ENCODE measurements around the gene HSPB1. TPM values are rescaled to one million over a fixed set of nuclear protein-coding genes. Genes with fewer than 3 reads are reported as not detected.
"Not testable (repeated sequence)": the region's sequence is repeated elsewhere in the genome, so short reads cannot be mapped to it uniquely, and the experiment has no call there.

HSPB1 gene
- total RNA-seq, 1 experiment from 2014 or later = 422 TPM

- Histone ChIP-seq H3K27me3 (ENCODE audit: control insufficient read depth, insufficient read depth, low read length) (no peaks in the 10 kb centered on the region), H3K4me3 (ENCODE audit: low read depth in 2 of 2, low read length in 2 of 2) (no peak overlapping the region), H3K36me3 (ENCODE audit: control insufficient read depth, insufficient read depth, low read length) (peaks cover 4% of the 10 kb centered on the region; the same call in 1 of the 2 replicates), H3K4me1 (ENCODE audit: control insufficient read depth, insufficient read depth, low read length) (peaks cover 23% of the 10 kb centered on the region), H3K9me3 (ENCODE audit: control insufficient read depth, insufficient read depth, low read depth, low read length) (no peaks in the 10 kb centered on the region), H3K27ac (ENCODE audit: low read length) (peak overlapping the region; percentile 72; the same call in 1 of the 2 replicates)
- in situ Hi-C loops (cut with HindIII; ENCODE audit: low pct_unique_long_range_greater_than_20kb, low sequenced_read_pairs) (no loop called here), intact Hi-C loops (cut with micrococcal nuclease; ENCODE audit: unreplicated experiment) (no loop called here)
- no peak for TF ChIP-seq REST (IDR thresholded peaks at IDR 0.05; ENCODE audit: insufficient read depth in 1 of 2, low read depth in 2 of 2, low read length in 1 of 2)
- peak; percentile 66; the same call in 1 of the 2 replicates for TF ChIP-seq POLR2AphosphoS5 (IDR thresholded peaks at IDR 0.05; ENCODE audit: low read depth, low read length)
- ATAC-seq (no peak), DNase-seq (ENCODE audit: low read depth, low spot score) (no peak)
- ChIA-PET CTCF (interaction anchor here (1.2 kb wide), 1 partner anchor 9 kb away, joined by 9 read pairs; no protein-coding TSS in a partner anchor), POLR2A (interaction anchor here (0.7 to 1.0 kb wide), 2 partner anchors 8 to 13 kb away, joined by 3 to 12 read pairs; no protein-coding TSS in a partner anchor)
- BruUV-seq (replicated peaks) = no TSS peak
Measured at GRCh38 chr7:76304888-76305375, 2.5 kb downstream of the HSPB1 start.

GRCh38 chr7:76308874-76309273, 6.4 kb downstream of the HSPB1 start:
- in situ Hi-C loops (cut with HindIII; ENCODE audit: low pct_unique_long_range_greater_than_20kb, low sequenced_read_pairs); DNase-seq (ENCODE audit: low read depth, low spot score); H3K4me3 ChIP-seq (ENCODE audit: low read depth in 2 of 2, low read length in 2 of 2); intact Hi-C loops (cut with micrococcal nuclease; ENCODE audit: unreplicated experiment); H3K36me3 ChIP-seq (ENCODE audit: control insufficient read depth, insufficient read depth, low read length); BruUV-seq (replicated peaks); H3K9me3 ChIP-seq (ENCODE audit: control insufficient read depth, insufficient read depth, low read depth, low read length); H3K27ac ChIP-seq (ENCODE audit: low read length); ATAC-seq; H3K27me3 ChIP-seq (ENCODE audit: control insufficient read depth, insufficient read depth, low read length): not testable (repeated sequence)
- POLR2A ChIA-PET = interaction anchor here (0.6 kb wide), 1 partner anchor 78 kb away, joined by 20 read pairs; no protein-coding TSS in a partner anchor
- H3K4me1 ChIP-seq (ENCODE audit: control insufficient read depth, insufficient read depth, low read length) = peaks cover 24% of the 10 kb centered on the region
- CTCF ChIA-PET = interaction anchor here (0.6 kb wide), 1 partner anchor 26 kb away, joined by 5 read pairs; no protein-coding TSS in a partner anchor

- H3K9me3 ChIP-seq (ENCODE audit: control insufficient read depth, insufficient read depth, low read depth, low read length); H3K27ac ChIP-seq (ENCODE audit: low read length); intact Hi-C loops (cut with micrococcal nuclease; ENCODE audit: unreplicated experiment); H3K4me3 ChIP-seq (ENCODE audit: low read depth in 2 of 2, low read length in 2 of 2); ATAC-seq; BruUV-seq (replicated peaks); H3K27me3 ChIP-seq (ENCODE audit: control insufficient read depth, insufficient read depth, low read length); DNase-seq (ENCODE audit: low read depth, low spot score); H3K36me3 ChIP-seq (ENCODE audit: control insufficient read depth, insufficient read depth, low read length); in situ Hi-C loops (cut with HindIII; ENCODE audit: low pct_unique_long_range_greater_than_20kb, low sequenced_read_pairs): not testable (repeated sequence)
- CTCF ChIA-PET = interaction anchor here (0.6 kb wide), 1 partner anchor 27 kb away, joined by 5 read pairs; no protein-coding TSS in a partner anchor
- H3K4me1 ChIP-seq (ENCODE audit: control insufficient read depth, insufficient read depth, low read length) = peaks cover 17% of the 10 kb centered on the region
- POLR2A ChIA-PET = interaction anchor here (0.6 kb wide), 1 partner anchor 79 kb away, joined by 7 read pairs; no protein-coding TSS in a partner anchor
Measured at GRCh38 chr7:76309341-76310101, 7.0 kb downstream of the HSPB1 start.

Data from Panc1 (cell line).